Measurements from ENCODE around the gene KLF16.

Gene KLF16

GRCh38 chr19:1866693-1867348 lies 3.4 kb upstream of the KLF16 start:
- DNase-seq, result no peak

- no peak for DNase-seq
Measured at GRCh38 chr19:1865172-1866010, 2.0 kb upstream of the KLF16 start.

GRCh38 chr19:1864480-1865171 lies 1.2 kb upstream of the KLF16 start:
- DNase-seq, result no peak

GRCh38 chr19:1863638-1864479 lies 480 bp upstream of the KLF16 start:
- DNase-seq, result peak; percentile 90

GRCh38 chr19:1862424-1863327 lies 703 bp downstream of the KLF16 start:
- DNase-seq, result no peak

- DNase-seq, result no peak
Measured at GRCh38 chr19:1862068-1862423, 1.3 kb downstream of the KLF16 start.

- no peak for DNase-seq
Measured at GRCh38 chr19:1861599-1862031, 1.8 kb downstream of the KLF16 start.

GRCh38 chr19:1860821-1861598 lies 2.4 kb downstream of the KLF16 start:
- DNase-seq, result no peak

GRCh38 chr19:1860042-1860775 lies 3.2 kb downstream of the KLF16 start:
- no peak for DNase-seq

- DNase-seq, result no peak
Measured at GRCh38 chr19:1859331-1859781, 4.0 kb downstream of the KLF16 start.

GRCh38 chr19:1858412-1859081 lies 4.8 kb downstream of the KLF16 start:
- DNase-seq, result no peak

GRCh38 chr19:1857648-1858326 lies 5.6 kb downstream of the KLF16 start:
- DNase-seq, result no peak

- DNase-seq, result peak; percentile 26
Measured at GRCh38 chr19:1856698-1857603, 6.4 kb downstream of the KLF16 start.

GRCh38 chr19:1856345-1856697 lies 7.1 kb downstream of the KLF16 start:
- DNase-seq, result no peak

- DNase-seq, result no peak
Measured at GRCh38 chr19:1855828-1856255, 7.5 kb downstream of the KLF16 start.

GRCh38 chr19:1855040-1855827 lies 8.1 kb downstream of the KLF16 start:
- DNase-seq, result no peak

GRCh38 chr19:1854542-1855039 lies 8.8 kb downstream of the KLF16 start:
- DNase-seq, result no peak

All from DMS79 treated with DMSO at 0.1 percent for 48 hours (cell line).